Rectal smooth muscle tissue (tissue), 1 donor: ENCODE data around the gene ADO.

Experiments used
- H3K27ac ChIP-seq: one replicate; pipeline ENCODE4 v1.7.0; 2013; ENCODE audit warnings: low read depth, low read length, inconsistent platforms
- H3K27me3 ChIP-seq: one replicate; pipeline ENCODE4 v1.7.0; 2013; ENCODE audit warnings: low read length; ENCODE audit not compliant: control insufficient read depth, insufficient read depth
- H3K36me3 ChIP-seq: one replicate; pipeline ENCODE4 v1.7.0; 2013; ENCODE audit warnings: low read length; ENCODE audit not compliant: control insufficient read depth, insufficient read depth
- H3K4me1 ChIP-seq: one replicate; pipeline ENCODE4 v1.7.0; 2013; ENCODE audit warnings: low read length; ENCODE audit not compliant: control insufficient read depth, insufficient read depth
- H3K4me3 ChIP-seq: one replicate; pipeline ENCODE4 v1.7.0; 2013; ENCODE audit warnings: low read length
- H3K9ac ChIP-seq: one replicate; pipeline ENCODE4 v1.7.0; 2013; ENCODE audit warnings: low read length

Gene ADO

GRCh38 chr10:62831346-62831745, 26.8 kb downstream of the ADO start:
- Histone ChIP-seq H3K9ac (no peak overlapping the region), H3K27me3 (peaks cover 2% of the 10 kb centered on the region), H3K36me3 (no peaks in the 10 kb centered on the region), H3K4me1 (no peaks in the 10 kb centered on the region), H3K4me3 (no peak overlapping the region), H3K27ac (no peak overlapping the region)

GRCh38 chr10:62839590-62839989, 35.1 kb downstream of the ADO start:
- Histone ChIP-seq H3K4me3 (no peak overlapping the region), H3K4me1 (no peaks in the 10 kb centered on the region), H3K9ac (no peak overlapping the region), H3K36me3 (no peaks in the 10 kb centered on the region), H3K27ac (no peak overlapping the region), H3K27me3 (no peaks in the 10 kb centered on the region)

GRCh38 chr10:62842983-62843382, 38.5 kb downstream of the ADO start:
- Histone ChIP-seq H3K9ac (no peak overlapping the region), H3K27ac (no peak overlapping the region), H3K27me3 (no peaks in the 10 kb centered on the region), H3K36me3 (no peaks in the 10 kb centered on the region), H3K4me1 (no peaks in the 10 kb centered on the region), H3K4me3 (no peak overlapping the region)

DNA sequence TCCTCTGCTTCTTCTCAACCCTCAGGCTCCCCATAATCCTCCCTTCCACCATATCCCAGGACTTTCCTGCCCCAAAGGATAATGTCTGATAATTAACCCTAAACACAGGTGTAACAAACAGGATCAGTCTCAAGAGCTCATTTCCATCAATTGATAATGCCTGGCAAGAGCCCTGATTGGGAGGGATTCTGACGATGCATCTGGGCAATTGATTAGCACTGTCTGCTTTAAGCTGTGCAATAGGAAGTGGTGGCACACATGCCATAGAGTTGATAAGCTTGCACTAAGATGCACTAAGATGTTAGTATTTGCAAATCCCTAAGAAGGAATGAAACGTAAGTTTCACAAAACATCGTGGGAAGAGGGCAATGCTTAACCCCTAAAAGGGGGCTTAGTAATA, 39.1 kb downstream of the ADO start:
- Histone ChIP-seq H3K4me3 (no peak overlapping the region), H3K36me3 (no peaks in the 10 kb centered on the region), H3K27ac (no peak overlapping the region), H3K4me1 (no peaks in the 10 kb centered on the region), H3K27me3 (no peaks in the 10 kb centered on the region), H3K9ac (no peak overlapping the region)

GRCh38 chr10:62844280-62845011, 39.9 kb downstream of the ADO start:
- no peak overlapping the region for H3K9ac ChIP-seq
- H3K4me1 ChIP-seq = no peaks in the 10 kb centered on the region
- H3K4me3 ChIP-seq = no peak overlapping the region
- no peaks in the 10 kb centered on the region for H3K36me3 ChIP-seq
- no peak overlapping the region for H3K27ac ChIP-seq
- H3K27me3 ChIP-seq = no peaks in the 10 kb centered on the region

- Histone ChIP-seq H3K9ac (no peak overlapping the region), H3K4me1 (no peaks in the 10 kb centered on the region), H3K27ac (no peak overlapping the region), H3K4me3 (no peak overlapping the region), H3K27me3 (no peaks in the 10 kb centered on the region), H3K36me3 (no peaks in the 10 kb centered on the region)
Observed at GRCh38 chr10:62847433-62847832, 42.9 kb downstream of the ADO start.

GRCh38 chr10:62850646-62851045, 46.1 kb downstream of the ADO start:
- Histone ChIP-seq H3K9ac (no peak overlapping the region), H3K27ac (no peak overlapping the region), H3K4me1 (no peaks in the 10 kb centered on the region), H3K36me3 (no peaks in the 10 kb centered on the region), H3K27me3 (no peaks in the 10 kb centered on the region), H3K4me3 (no peak overlapping the region)

DNA sequence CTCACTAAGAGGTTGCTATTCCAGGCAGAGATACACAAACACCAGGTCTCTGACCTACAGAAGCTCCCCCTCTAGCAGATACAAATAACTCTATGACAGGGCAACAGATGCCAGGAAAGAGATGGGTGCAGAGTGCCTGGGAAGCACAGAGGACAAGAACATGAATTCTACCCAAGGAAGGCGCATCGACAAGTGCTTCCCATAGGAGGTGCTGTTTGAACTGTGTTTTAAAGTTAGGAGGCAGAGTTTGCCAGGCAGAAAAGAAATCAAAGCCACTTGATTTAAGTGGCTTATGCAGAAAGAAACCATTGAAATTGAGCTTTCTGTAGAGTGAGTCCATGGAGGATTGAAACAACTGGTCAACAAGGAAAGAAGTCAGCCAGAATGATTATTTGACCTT, 46.9 kb downstream of the ADO start:
- Histone ChIP-seq H3K27ac (no peak overlapping the region), H3K4me1 (no peaks in the 10 kb centered on the region), H3K4me3 (no peak overlapping the region), H3K27me3 (no peaks in the 10 kb centered on the region), H3K36me3 (no peaks in the 10 kb centered on the region), H3K9ac (no peak overlapping the region)

GRCh38 chr10:62852961-62853702, 48.6 kb downstream of the ADO start:
- H3K36me3 ChIP-seq = no peaks in the 10 kb centered on the region
- no peaks in the 10 kb centered on the region for H3K4me1 ChIP-seq
- H3K4me3 ChIP-seq = no peak overlapping the region
- H3K27ac ChIP-seq = no peak overlapping the region
- H3K27me3 ChIP-seq = no peaks in the 10 kb centered on the region
- H3K9ac ChIP-seq = no peak overlapping the region

- no peak overlapping the region for H3K4me3 ChIP-seq
Observed at GRCh38 chr10:62853710-62854109, 49.2 kb downstream of the ADO start.

GRCh38 chr10:62856021-62856420, 51.5 kb downstream of the ADO start:
- no peak overlapping the region for H3K4me3 ChIP-seq
- no peaks in the 10 kb centered on the region for H3K27me3 ChIP-seq
- H3K9ac ChIP-seq = no peak overlapping the region
- no peaks in the 10 kb centered on the region for H3K36me3 ChIP-seq
- no peak overlapping the region for H3K27ac ChIP-seq
- no peaks in the 10 kb centered on the region for H3K4me1 ChIP-seq

More at GRCh38 chr10:62853710-62854109, 49.2 kb downstream of the ADO start:
- H3K4me1 ChIP-seq = no peaks in the 10 kb centered on the region
- no peak overlapping the region for H3K27ac ChIP-seq
- H3K36me3 ChIP-seq = no peaks in the 10 kb centered on the region
- no peaks in the 10 kb centered on the region for H3K27me3 ChIP-seq
- H3K9ac ChIP-seq = no peak overlapping the region
